Memory B cell (primary cell): ENCODE results near the gene OGFR.

Experiments used
- ATAC-seq: fragments of 150-1000 bp; cut with Tn5 transposase; 2 replicates; pipeline ENCODE4 v1.10.0; 2021; ENCODE audit warnings: low read depth, mild to moderate bottlenecking, moderate library complexity
- DNase-seq, 2 donors: peaks; one replicate each; pipeline ENCODE4 v3.0.0; 2022; ENCODE audit warnings: low spot score in 2 of 2
- H3K27ac Mint-ChIP-seq: one replicate; pipeline ENCODE4 v1.8.0; 2022; ENCODE audit warnings: mild to moderate bottlenecking, moderate library complexity, mixed read lengths
- H3K27me3 Mint-ChIP-seq: one replicate; pipeline ENCODE4 v1.8.0; 2022; ENCODE audit warnings: mixed read lengths
- H3K36me3 Mint-ChIP-seq: one replicate; pipeline ENCODE4 v1.8.0; 2022; ENCODE audit warnings: mild to moderate bottlenecking, mixed read lengths
- H3K4me1 Mint-ChIP-seq: one replicate; pipeline ENCODE4 v1.8.0; 2022; ENCODE audit warnings: mixed read lengths
- H3K4me3 Mint-ChIP-seq: one replicate; pipeline ENCODE4 v1.8.0; 2022; ENCODE audit warnings: mild to moderate bottlenecking, moderate library complexity, mixed read lengths
- H3K9me3 Mint-ChIP-seq: one replicate; pipeline ENCODE4 v1.8.0; 2022; ENCODE audit warnings: mixed read lengths

Gene OGFR

DNA sequence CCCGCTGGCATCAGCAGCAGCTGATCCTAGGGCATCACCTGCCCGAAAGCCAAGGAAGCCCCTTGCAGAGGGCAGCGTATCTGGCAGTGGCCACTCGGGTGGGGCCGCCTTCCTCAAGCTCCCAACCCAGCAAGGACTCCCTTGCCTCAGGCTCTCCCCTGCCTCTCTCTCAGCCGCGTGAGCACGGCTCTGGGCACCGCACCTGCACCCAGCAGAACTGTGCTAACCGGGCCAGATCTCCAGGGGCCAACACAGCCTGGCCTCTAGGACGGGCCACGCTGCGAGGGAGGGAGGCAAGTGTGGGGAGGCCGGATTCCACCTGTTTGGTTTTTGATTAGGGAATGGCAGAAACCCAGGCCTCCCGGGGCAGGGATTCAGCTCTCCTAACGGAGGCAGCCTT is 20.1 kb upstream of the OGFR start:
- no peak overlapping the region for H3K27ac Mint-ChIP-seq
- H3K36me3 Mint-ChIP-seq = no peaks in the 10 kb centered on the region
- no peak overlapping the region for H3K4me3 Mint-ChIP-seq
- DNase-seq (no peak), ATAC-seq (no peak)
- no peaks in the 10 kb centered on the region for H3K9me3 Mint-ChIP-seq
- peaks cover 4% of the 10 kb centered on the region for H3K4me1 Mint-ChIP-seq
- H3K27me3 Mint-ChIP-seq = no peaks in the 10 kb centered on the region

DNA sequence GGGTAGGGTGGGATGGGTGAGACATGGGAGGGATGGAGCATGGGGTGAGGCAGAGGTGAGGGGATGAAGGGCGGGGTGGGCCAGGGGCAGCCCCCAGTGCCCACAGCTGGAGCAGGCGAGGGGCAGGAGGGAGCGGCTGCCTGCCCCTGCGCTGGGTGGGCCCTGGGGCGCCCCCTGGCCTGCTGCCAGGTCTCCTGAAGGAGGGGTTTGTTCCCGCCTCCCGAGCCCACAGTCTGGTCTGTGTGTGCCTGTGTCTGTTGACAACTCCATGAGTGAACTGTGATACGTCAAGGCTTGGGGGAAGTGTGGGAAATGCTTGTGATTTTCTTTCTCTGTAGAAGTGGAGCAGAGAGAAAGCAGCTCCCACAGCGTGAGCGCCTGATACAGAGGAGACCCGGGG is 19.2 kb upstream of the OGFR start:
- Mint-ChIP-seq H3K36me3 (no peaks in the 10 kb centered on the region), H3K4me3 (no peak overlapping the region), H3K27ac (no peak overlapping the region), H3K4me1 (peaks cover 4% of the 10 kb centered on the region), H3K9me3 (no peaks in the 10 kb centered on the region), H3K27me3 (no peaks in the 10 kb centered on the region)
- no peak for DNase-seq
- no peak for ATAC-seq

DNA sequence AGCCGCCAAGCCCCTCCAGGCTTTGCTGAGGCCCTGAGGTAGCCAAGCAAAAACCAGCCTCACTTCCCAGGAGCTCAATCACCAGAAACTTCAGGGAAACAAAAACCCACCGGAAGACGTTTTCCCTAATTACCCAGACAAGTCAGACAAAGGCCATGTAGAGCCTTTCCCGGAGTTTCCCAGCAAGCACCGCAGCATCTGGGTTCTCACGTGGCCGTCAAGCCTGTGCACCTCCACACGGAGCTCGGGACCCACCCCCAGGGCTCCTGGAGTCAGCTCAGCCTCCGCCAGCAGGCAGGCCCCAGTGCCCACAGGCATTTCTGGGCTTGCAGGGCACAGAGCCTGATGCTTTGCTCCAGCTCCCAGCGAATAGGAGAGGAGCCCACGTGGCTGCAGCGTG is 18.5 kb upstream of the OGFR start:
- no peaks in the 10 kb centered on the region for H3K36me3 Mint-ChIP-seq
- DNase-seq (no peak), ATAC-seq (no peak)
- no peak overlapping the region for H3K4me3 Mint-ChIP-seq
- no peak overlapping the region for H3K27ac Mint-ChIP-seq
- H3K9me3 Mint-ChIP-seq = no peaks in the 10 kb centered on the region
- no peaks in the 10 kb centered on the region for H3K27me3 Mint-ChIP-seq
- H3K4me1 Mint-ChIP-seq = peaks cover 4% of the 10 kb centered on the region

DNA sequence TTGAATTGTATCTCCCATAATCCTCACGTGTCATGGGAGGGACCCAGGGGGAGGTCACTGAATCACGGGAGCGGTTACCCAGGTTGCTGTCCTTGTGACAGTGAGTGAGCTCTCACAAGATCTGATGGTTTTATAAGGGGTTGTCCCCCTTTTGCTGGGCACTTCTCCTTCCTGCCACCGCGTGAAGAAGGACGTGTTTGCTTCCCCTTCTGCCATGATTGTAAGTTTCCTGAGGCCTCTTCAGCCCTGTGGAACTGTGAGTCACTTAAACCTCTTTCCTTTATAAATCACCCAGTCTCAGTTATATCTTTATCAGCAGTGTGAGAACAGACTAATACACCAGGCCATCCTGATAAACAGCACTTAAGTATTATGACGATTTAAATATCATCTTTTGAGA is 17.3 kb upstream of the OGFR start:
- H3K9me3 Mint-ChIP-seq = no peaks in the 10 kb centered on the region
- ATAC-seq (no peak), DNase-seq (no peak)
- peaks cover 8% of the 10 kb centered on the region for H3K4me1 Mint-ChIP-seq
- H3K4me3 Mint-ChIP-seq = no peak overlapping the region
- H3K27ac Mint-ChIP-seq = no peak overlapping the region
- H3K36me3 Mint-ChIP-seq = no peaks in the 10 kb centered on the region
- H3K27me3 Mint-ChIP-seq = no peaks in the 10 kb centered on the region

DNA sequence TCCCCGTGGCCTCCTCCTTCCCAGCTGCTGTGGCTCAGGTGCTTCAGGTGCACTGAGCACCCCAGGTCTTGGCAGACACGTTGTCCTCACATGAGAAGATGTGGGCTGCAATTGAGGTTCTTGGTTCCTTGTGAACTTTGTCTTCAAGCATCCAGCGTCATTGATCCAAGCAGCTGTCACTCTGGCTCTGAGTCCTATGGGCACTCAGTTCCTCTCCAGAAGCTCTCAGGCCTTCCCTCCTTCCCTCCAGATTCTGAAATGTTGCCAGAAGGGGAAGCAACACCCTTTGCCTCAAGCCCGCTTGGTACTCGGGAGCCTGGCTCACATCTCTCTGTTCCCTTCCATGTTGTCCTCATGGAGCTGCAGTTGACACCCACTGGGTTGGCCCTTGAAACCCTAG is 16.8 kb upstream of the OGFR start:
- no peak for ATAC-seq
- Mint-ChIP-seq H3K4me1 (peaks cover 5% of the 10 kb centered on the region), H3K4me3 (no peak overlapping the region), H3K27me3 (no peaks in the 10 kb centered on the region), H3K9me3 (no peaks in the 10 kb centered on the region), H3K27ac (no peak overlapping the region), H3K36me3 (no peaks in the 10 kb centered on the region)
- DNase-seq = no peak

DNA sequence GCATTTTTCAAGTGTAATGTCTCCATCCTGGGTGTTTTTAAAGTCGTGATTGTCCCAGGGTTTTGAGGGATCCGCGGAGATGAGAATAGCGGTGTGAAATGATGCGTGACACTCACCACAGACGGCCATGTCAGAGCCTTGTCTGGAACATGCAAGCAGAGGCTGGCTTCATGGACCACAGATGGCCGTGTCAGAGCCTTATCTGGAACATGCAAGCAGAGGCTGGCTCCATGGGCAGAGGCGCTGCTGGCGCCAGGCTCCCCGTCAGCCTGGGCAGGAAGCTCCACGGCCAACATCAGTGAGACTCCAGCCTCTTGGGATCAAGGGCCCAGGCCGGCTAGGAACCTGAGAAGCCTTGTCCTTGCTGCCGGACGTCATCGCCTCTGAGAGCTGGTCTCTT is 16.0 kb upstream of the OGFR start:
- Mint-ChIP-seq H3K4me1 (peaks cover 9% of the 10 kb centered on the region), H3K9me3 (no peaks in the 10 kb centered on the region), H3K4me3 (no peak overlapping the region), H3K27me3 (no peaks in the 10 kb centered on the region), H3K36me3 (no peaks in the 10 kb centered on the region), H3K27ac (no peak overlapping the region)
- no peak for DNase-seq
- ATAC-seq = no peak

DNA sequence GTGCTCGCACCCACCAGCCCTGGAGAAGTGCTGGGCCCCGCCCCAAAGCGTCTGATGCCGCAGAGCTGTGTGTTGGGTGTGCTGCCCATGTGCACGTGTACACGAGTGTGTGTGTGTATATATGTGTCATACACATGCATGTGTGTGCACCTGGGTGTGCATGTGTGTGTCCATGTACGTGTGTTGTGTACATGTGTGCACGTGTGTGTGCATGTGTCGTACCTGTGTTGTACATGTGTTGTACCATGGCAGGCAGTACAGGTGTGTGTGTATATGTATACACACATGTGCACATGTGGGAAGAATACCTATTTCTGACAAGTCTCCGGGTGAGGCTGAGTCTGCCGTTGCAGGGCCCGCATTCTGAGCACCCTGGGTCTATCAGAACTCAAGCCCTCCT is 14.6 kb upstream of the OGFR start:
- DNase-seq (no peak), ATAC-seq (no peak)
- no peaks in the 10 kb centered on the region for H3K27me3 Mint-ChIP-seq
- no peaks in the 10 kb centered on the region for H3K36me3 Mint-ChIP-seq
- peaks cover 9% of the 10 kb centered on the region for H3K4me1 Mint-ChIP-seq
- no peak overlapping the region for H3K27ac Mint-ChIP-seq
- no peak overlapping the region for H3K4me3 Mint-ChIP-seq
- no peaks in the 10 kb centered on the region for H3K9me3 Mint-ChIP-seq

DNA sequence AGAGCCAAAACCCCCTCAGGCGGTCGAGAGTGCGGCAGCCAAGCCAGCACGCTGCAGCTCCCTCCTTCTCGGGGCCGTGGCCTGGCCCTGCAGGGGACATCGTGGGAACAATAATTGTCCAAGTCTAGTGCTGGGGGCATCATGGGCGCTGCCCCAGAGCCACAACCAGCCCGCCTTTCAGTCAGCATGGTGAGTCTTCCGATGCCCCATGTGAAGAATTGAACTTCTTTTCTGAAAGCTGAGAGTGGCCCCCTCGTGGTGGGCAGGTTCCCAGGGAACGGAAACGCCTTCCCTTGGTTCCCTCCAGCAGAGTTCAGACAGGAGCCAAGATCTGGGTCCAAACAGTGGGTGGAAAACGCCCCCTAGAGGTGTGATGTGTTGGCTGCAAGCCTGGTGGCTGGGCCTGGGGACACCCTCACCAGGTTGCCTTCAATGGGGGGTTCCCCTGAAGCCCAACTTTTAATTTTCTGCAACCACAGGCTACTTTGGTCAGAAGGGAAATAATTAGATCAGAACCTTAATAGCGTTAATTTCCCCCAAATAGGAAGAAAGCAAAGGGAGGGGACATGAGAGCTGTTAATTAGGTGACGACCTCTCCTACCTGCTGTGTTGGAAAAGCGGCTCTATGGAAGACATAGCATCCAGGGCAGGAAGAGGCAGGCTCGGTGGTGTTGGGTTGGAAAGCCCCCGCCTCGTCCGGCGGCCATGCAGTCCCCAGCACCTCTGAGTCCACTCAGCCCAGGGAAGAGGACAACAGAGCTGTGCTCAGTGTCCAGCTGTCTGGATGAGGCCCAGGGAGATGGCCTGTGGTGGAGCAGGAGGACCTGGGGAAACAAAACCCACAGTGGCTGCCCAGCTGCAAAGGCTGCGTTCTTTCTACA is 13.1 kb upstream of the OGFR start:
- ATAC-seq (no peak), DNase-seq (peak; percentile 59 to 65)
- Mint-ChIP-seq H3K27me3 (no peaks in the 10 kb centered on the region), H3K4me1 (peaks cover 12% of the 10 kb centered on the region), H3K27ac (no peak overlapping the region), H3K9me3 (no peaks in the 10 kb centered on the region), H3K4me3 (no peak overlapping the region), H3K36me3 (no peaks in the 10 kb centered on the region)

DNA sequence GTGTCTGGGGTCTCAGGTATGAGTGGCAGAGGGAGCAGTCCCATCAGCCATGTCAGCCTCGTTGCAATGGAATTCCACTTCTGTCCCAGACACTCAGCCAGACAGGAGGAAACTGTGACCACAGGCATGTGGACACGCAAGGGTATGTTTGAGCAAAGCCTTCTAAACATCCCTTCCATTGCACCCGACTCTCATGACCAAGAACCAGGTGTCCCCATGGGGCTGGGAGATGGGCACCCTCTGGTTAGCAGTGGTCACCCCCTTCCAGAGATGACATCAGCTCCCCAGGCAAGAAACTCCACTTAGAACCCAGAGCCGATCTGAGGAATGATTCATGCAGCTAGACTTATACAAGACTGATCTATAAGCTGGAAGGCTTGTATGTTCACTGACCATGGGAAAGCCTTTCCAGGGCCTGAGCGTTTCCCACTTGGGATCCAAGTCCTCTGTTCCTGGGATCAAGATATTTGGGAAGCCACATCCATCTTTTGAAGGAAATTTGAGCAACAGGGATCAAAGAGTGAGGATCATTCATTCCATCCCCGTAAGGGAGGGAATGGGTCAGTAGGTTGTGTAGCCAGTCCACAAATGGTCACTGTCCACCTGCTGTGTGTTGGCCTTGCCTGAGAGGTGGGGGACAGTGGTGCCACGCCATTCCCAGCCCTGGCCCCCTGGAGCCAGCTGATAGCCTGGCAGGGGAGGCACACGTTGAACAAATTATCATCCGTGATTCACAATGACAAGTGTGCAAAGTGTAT is 12.3 kb upstream of the OGFR start:
- Mint-ChIP-seq H3K4me3 (no peak overlapping the region), H3K36me3 (no peaks in the 10 kb centered on the region), H3K4me1 (peaks cover 15% of the 10 kb centered on the region), H3K27ac (peak overlapping the region; percentile 67), H3K9me3 (no peaks in the 10 kb centered on the region), H3K27me3 (no peaks in the 10 kb centered on the region)
- DNase-seq = no peak
- ATAC-seq = no peak

DNA sequence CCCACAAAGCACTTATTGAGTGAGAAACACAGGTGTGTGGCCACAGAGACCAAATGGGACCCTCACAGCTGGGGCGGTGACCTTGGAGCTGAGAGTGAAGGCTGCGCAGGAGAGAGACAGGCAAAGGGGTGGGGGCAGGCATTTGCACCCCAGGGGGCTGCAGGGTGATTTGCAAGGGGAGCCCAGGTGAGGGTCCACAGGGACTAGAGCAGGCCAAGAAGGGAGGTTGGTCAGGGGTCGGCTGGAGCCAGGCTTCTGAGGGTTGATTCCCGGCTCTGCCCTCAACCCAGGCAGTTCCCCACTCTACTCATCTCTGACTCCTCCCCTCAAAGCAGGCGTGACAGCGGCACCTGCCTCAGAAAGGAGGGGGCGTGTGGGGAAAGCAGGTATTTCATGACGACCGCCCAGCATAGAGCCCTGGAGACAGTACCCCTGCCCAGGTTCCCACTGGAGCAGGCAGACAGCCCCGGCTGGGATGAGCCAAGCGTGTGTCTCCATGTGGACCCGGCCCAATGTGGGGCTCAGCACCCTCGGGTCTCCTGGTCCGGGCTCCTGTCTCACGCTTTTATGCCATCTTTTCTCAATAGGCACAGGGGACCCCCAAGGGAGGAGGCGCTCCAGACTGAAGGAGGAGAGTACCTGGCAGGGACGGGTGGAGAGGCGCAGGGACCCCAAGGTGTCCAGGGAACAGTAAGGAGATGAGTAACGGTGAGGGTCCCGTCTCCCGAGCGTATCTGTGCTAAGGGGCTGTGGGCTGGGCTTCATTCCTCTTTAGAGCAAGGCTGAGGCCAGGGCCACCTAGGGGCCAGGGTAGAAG is 11.5 kb upstream of the OGFR start:
- peak in 1 of 2 donors; percentile 50 for DNase-seq
- Mint-ChIP-seq H3K36me3 (no peaks in the 10 kb centered on the region), H3K27me3 (no peaks in the 10 kb centered on the region), H3K4me3 (peak overlapping the region; percentile 44), H3K9me3 (no peaks in the 10 kb centered on the region), H3K27ac (peak overlapping the region; percentile 85), H3K4me1 (peaks cover 18% of the 10 kb centered on the region)
- ATAC-seq = no peak

DNA sequence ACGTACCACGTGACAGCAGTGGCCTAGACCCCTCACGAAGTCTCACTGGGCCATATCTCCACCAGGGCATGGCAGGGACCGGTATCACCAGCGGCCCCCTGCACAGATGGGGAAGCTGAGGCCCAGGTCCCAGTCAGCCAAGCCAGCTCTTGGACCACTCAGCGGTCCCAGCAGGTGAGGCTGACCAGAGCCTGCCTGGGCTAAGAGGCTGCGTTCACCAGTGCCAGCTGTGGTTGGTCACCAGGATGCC is 11.0 kb upstream of the OGFR start:
- peaks cover 18% of the 10 kb centered on the region for H3K4me1 Mint-ChIP-seq
- H3K27me3 Mint-ChIP-seq = no peaks in the 10 kb centered on the region
- no peaks in the 10 kb centered on the region for H3K9me3 Mint-ChIP-seq
- peak overlapping the region; percentile 44 for H3K4me3 Mint-ChIP-seq
- ATAC-seq = no peak
- H3K27ac Mint-ChIP-seq = peak overlapping the region; percentile 85
- peaks cover 4% of the 10 kb centered on the region for H3K36me3 Mint-ChIP-seq
- peak in 1 of 2 donors; percentile 50 for DNase-seq

DNA sequence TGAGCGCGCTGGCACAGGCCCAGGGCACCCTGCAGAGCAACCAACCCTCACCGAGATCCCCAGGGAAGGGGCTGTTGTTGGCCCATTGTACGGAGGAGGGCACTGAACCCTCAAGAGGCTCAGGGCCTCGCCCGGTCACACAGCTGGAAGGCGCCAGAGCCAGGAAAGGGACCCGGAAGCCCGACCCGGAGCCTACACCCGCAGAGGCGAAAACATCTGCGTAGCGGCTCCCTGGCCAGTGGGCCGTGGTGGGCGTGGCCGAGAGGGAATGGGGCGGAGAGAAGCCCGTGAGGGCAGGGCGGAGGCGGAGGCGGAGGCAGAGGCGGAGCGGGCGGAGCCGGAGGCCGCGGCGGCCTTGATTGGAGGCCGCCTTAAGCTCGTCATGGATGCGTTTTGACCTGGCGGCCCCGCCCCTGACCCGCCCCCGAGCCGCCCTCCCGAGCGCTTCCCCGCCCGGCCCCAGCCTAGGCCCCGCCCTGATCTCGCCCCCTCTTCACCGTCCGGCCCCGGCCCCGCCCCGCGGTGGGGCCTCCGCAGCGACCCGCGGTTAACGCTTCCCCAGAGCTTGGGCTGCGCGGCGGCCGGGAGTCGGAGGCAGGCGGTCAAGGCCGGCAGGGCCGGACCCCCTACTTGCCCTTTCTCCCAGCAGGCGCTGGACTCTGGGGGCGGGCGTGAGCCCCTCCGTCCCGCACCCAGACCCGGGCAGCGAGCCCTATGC is 10.5 kb upstream of the OGFR start:
- Mint-ChIP-seq H3K9me3 (no peaks in the 10 kb centered on the region), H3K4me3 (peak overlapping the region; percentile 82), H3K27ac (peak overlapping the region; percentile 85), H3K27me3 (no peaks in the 10 kb centered on the region), H3K36me3 (peaks cover 5% of the 10 kb centered on the region), H3K4me1 (peaks cover 20% of the 10 kb centered on the region)
- peak; percentile 75 for ATAC-seq
- peak; percentile 98 to 99 for DNase-seq

DNA sequence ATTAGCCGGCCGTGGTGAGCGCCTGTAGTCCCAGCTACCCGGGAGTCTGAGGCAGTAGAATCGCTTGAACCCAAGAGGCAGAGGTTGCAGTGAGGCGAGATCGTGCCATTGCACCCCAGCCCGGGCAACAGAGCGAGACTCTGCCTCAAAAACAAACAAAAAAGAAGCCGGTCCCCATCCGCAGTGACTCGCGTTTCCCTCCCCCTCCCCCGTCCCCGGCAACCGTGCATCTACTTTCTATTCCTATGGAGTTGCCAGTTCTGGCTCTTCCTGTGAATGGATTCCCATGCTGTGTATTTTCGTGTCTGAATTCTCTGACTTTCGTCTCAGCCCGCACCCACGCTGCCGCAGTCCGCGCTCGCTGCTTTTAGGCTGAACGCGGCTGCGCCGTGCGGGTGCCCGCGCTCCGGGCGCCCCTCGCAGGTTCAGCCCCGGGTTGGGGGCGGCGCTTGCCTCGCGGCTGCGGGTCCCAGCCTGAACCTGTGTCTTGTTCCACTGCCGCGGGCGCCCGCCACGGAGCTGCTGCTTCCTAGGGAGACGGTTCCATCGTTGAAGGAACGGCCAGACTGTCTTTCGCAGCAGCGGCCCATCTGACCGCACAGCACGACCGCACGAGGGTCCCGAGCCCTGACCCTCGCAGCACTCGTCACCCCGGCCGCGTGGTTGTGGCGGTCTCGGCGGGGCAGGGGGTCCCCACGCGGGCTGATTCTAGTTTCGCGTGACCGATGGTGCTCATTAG is 9.4 kb upstream of the OGFR start:
- Mint-ChIP-seq H3K27me3 (no peaks in the 10 kb centered on the region), H3K4me1 (peaks cover 20% of the 10 kb centered on the region), H3K4me3 (peak overlapping the region; percentile 82), H3K36me3 (peaks cover 7% of the 10 kb centered on the region), H3K27ac (peak overlapping the region; percentile 85), H3K9me3 (no peaks in the 10 kb centered on the region)
- no peak for ATAC-seq
- DNase-seq = peak in 1 of 2 donors; percentile 64
